PC-9 (cell line): ENCODE data around the gene GATD1. TPM values are rescaled to one million over a fixed set of nuclear protein-coding genes. Genes with fewer than 3 reads are reported as not detected.

Experiments used
- BruUV-seq: library from RNA; stranded (reverse); fragments of 400-500 nt; replicated peaks from 2 replicates; lab custom pipeline; 2021; lab: Mats Ljungman, UMichigan
- CTCF ChIA-PET: fragments of 300-600 bp; sonication (Branson Sonifier 250); formaldehyde crosslinking; loops from one replicate; lab custom pipeline; 2022; ENCODE audit warnings: antibody characterized with exemption; lab: Charles Lee
- POLR2A ChIA-PET: fragments of 300-600 bp; sonication (Branson Sonifier 250); formaldehyde crosslinking; loops from one replicate; lab custom pipeline; 2022; ENCODE audit warnings: antibody characterized with exemption; ENCODE audit not compliant: unreplicated experiment; lab: Charles Lee
- DNase-seq, 2 experiments: peaks; one replicate each; pipeline versions ENCODE4 v3.0.0 to v3.0.0-alpha.2; 2015 to 2022; ENCODE audit warnings: mixed read lengths in 1 of 2
- H2AFZ ChIP-seq: fragments of 200-600 bp; sonication (generic); 2 replicates; pipeline ENCODE4 v1.8.1; 2017; ENCODE audit warnings: antibody characterized with exemption
- H3F3A ChIP-seq: fragments of 200-600 bp; sonication (generic); 2 replicates; pipeline ENCODE4 v1.8.1; 2017; ENCODE audit warnings: antibody characterized with exemption, mild to moderate bottlenecking, low read depth; ENCODE audit not compliant: insufficient read depth
- H3K27ac ChIP-seq: fragments of 200-600 bp; sonication (generic); 2 replicates; pipeline ENCODE4 v1.6.1; 2016; ENCODE audit warnings: mixed run types
- H3K27me3 ChIP-seq: fragments of 200-600 bp; sonication (generic); 2 replicates; pipeline ENCODE4 v1.6.1; 2016; ENCODE audit warnings: low read depth, mixed run types; ENCODE audit not compliant: insufficient read depth
- H3K36me3 ChIP-seq: fragments of 200-600 bp; sonication (generic); 2 replicates; pipeline ENCODE4 v1.6.1; 2016; ENCODE audit warnings: low read depth, mixed run types
- H3K4me1 ChIP-seq: fragments of 200-600 bp; sonication (generic); replicated peaks from 2 replicates; pipeline ENCODE4 v1.6.1; 2016; ENCODE audit warnings: mixed run types; ENCODE audit not compliant: insufficient read depth
- H3K4me2 ChIP-seq: fragments of 200-600 bp; sonication (generic); 2 replicates; pipeline ENCODE4 v1.6.1; 2017; ENCODE audit warnings: mixed run types
- H3K4me3 ChIP-seq: fragments of 200-600 bp; sonication (generic); 2 replicates; pipeline ENCODE4 v1.6.1; 2016; ENCODE audit warnings: mixed run types
- H3K79me2 ChIP-seq: fragments of 200-600 bp; sonication (generic); 2 replicates; pipeline ENCODE4 v1.6.1; 2017; ENCODE audit warnings: low read depth, mixed run types
- H3K9me2 ChIP-seq: fragments of 200-600 bp; sonication (generic); 2 replicates; pipeline ENCODE4 v1.8.1; 2017; ENCODE audit warnings: mild to moderate bottlenecking; ENCODE audit not compliant: insufficient read depth
- H3K9me3 ChIP-seq: fragments of 200-600 bp; sonication (generic); 2 replicates; pipeline ENCODE4 v1.8.1; 2016; ENCODE audit warnings: low read depth; ENCODE audit not compliant: insufficient read depth
- H4K20me1 ChIP-seq: fragments of 200-600 bp; sonication (generic); 2 replicates; pipeline ENCODE4 v1.8.1; 2017; ENCODE audit not compliant: insufficient read depth
- CTCF ChIP-seq: fragments of 200-600 bp; sonication (generic); conservative IDR thresholded peaks from 2 replicates; pipeline ENCODE4 v1.6.1; 2017; ENCODE audit warnings: mixed run types, antibody characterized with exemption, mild to moderate bottlenecking, moderate library complexity
- EZH2 ChIP-seq: fragments of 200-600 bp; sonication (generic); IDR thresholded peaks from 2 replicates; pipeline ENCODE4 v1.8.0; 2017; ENCODE audit warnings: antibody characterized with exemption, low read depth
- intact Hi-C: fragments of 100-400 bp; cut with micrococcal nuclease; formaldehyde crosslinking; loops from one replicate; pipeline ENCODE4 v1.10.0; 2022; ENCODE audit not compliant: unreplicated experiment
- total RNA-seq: library from RNA; stranded (reverse); gene quantifications from 2 replicates; pipeline ENCODE4 v1.2.3, GENCODE V29; 2021

GATD1 gene
- total RNA-seq, 1 experiment from 2014 or later: 52.7 TPM

GRCh38 chr11:766106-766935 lies 11.0 kb downstream of the GATD1 start:
- Histone ChIP-seq H4K20me1 (peaks cover 23% of the 10 kb centered on the region), H3K36me3 (peaks cover 6% of the 10 kb centered on the region; the same call in 1 of the 2 replicates), H3K4me1 (peaks cover 22% of the 10 kb centered on the region), H3K9me2 (no peaks in the 10 kb centered on the region), H3K4me2 (no peak overlapping the region), H3K79me2 (no peaks in the 10 kb centered on the region), H3K27ac (no peak overlapping the region), H3K4me3 (no peak overlapping the region), H2AFZ (no peak overlapping the region), H3K27me3 (no peaks in the 10 kb centered on the region), H3K9me3 (no peaks in the 10 kb centered on the region), H3F3A (peaks cover 56% of the 10 kb centered on the region)
- intact Hi-C loops: no loop called here
- TF ChIP-seq EZH2 (no peak), CTCF (no peak)
- POLR2A ChIA-PET: no interaction called here
- no peak for DNase-seq
- no TSS peak for BruUV-seq
- CTCF ChIA-PET: interaction anchor here (0.6 kb wide), 1 partner anchor 9 kb away, joined by 8 read pairs; no protein-coding TSS in a partner anchor

DNA sequence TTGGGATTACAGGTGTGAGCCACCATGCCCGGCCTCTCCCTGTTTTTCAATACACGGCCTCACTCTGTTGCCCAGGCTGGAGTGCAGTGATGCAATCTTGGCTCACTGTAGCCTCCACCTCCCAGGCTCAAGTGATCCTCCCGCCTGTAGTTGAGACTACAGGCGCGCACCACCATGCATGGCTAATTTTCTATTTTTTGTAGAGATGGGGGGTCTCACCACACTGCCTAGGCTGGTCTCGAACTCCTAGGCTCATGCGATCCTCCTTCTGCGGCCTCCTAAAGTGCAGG lies 11.5 kb downstream of the GATD1 start:
- Histone ChIP-seq H3K79me2 (no peaks in the 10 kb centered on the region), H2AFZ (no peak overlapping the region), H3K4me2 (no peak overlapping the region), H3K4me3 (no peak overlapping the region), H3K27ac (no peak overlapping the region), H3K27me3 (no peaks in the 10 kb centered on the region), H3K4me1 (peaks cover 28% of the 10 kb centered on the region), H3K9me3 (no peaks in the 10 kb centered on the region), H3K9me2 (no peaks in the 10 kb centered on the region), H4K20me1 (peaks cover 21% of the 10 kb centered on the region), H3K36me3 (peaks cover 6% of the 10 kb centered on the region; the same call in 1 of the 2 replicates), H3F3A (peaks cover 62% of the 10 kb centered on the region)
- POLR2A ChIA-PET: no interaction called here
- TF ChIP-seq CTCF (no peak), EZH2 (no peak)
- CTCF ChIA-PET: no interaction called here
- no peak for DNase-seq
- no TSS peak for BruUV-seq
- intact Hi-C loops: no loop called here

GRCh38 chr11:765025-765801 lies 12.1 kb downstream of the GATD1 start:
- Histone ChIP-seq H3K9me2 (no peaks in the 10 kb centered on the region), H3F3A (peaks cover 67% of the 10 kb centered on the region), H3K4me2 (no peak overlapping the region), H3K4me3 (no peak overlapping the region), H3K27ac (no peak overlapping the region), H3K9me3 (no peaks in the 10 kb centered on the region), H3K27me3 (no peaks in the 10 kb centered on the region), H3K36me3 (peaks cover 6% of the 10 kb centered on the region; the same call in 1 of the 2 replicates), H3K4me1 (peaks cover 30% of the 10 kb centered on the region), H3K79me2 (no peaks in the 10 kb centered on the region; the same call in 1 of the 2 replicates), H4K20me1 (peaks cover 20% of the 10 kb centered on the region), H2AFZ (no peak overlapping the region)
- intact Hi-C loops: no loop called here
- BruUV-seq: no TSS peak
- POLR2A ChIA-PET: no interaction called here
- CTCF ChIA-PET: no interaction called here
- peak; percentile 66 for TF ChIP-seq CTCF
- no peak for TF ChIP-seq EZH2
- DNase-seq: peak; percentile 43 to 67
